Embryonic facial prominence (tissue), 1 donor: ENCODE results near the gene RCE1.

ENCODE experiments used
- DNase-seq: peaks from one replicate; pipeline ENCODE4 v3.0.0-alpha.2; 2016; ENCODE audit errors: extremely low spot score

The RCE1 gene

DNA sequence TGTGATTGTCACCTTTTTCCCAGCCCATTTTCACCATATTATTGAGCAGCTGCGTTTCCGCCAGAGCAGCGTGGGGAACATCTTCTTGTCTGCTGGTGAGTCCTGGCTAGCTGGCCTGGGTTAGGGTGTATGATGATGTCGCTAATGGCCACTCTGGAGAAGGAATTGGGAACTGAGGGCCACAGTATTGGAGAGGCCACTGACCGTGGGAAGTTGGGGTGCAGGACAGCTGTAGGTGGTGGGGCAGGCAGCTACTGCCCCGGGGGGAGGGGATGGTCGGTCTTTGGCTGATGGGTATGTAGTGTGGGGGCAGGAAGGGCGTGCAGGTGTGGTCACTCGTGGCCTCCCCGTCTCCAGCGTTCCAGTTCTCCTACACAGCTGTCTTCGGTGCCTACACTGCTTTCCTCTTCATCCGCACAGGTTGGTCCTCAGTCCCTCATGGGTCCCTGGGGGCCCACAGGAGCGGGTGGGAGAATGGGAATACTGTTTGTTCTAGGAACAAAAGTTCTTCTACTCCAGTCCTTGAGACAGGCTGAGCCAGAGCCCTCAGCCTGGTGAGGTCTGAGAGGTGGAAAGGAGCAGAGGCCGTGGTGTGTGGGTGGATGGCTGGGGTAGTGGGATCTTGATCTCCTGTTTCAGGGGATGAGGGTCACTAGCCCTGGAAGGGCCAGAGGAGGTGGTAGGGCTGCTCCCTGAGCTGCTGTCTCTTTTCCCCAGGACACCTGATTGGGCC, 2.1 kb downstream of the RCE1 start:
- DNase-seq: no peak

DNA sequence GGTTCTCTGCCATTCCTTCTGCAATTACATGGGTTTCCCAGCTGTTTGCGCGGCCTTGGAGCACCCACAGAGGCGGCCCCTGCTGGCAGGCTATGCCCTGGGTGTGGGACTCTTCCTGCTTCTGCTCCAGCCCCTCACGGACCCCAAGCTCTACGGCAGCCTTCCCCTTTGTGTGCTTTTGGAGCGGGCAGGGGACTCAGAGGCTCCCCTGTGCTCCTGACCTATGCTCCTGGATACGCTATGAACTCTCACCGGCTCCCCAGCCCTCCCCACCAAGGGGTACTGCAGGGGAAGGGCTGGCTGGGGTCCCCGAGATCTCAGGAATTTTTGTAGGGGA, 2.6 kb downstream of the RCE1 start:
- no peak for DNase-seq

DNA sequence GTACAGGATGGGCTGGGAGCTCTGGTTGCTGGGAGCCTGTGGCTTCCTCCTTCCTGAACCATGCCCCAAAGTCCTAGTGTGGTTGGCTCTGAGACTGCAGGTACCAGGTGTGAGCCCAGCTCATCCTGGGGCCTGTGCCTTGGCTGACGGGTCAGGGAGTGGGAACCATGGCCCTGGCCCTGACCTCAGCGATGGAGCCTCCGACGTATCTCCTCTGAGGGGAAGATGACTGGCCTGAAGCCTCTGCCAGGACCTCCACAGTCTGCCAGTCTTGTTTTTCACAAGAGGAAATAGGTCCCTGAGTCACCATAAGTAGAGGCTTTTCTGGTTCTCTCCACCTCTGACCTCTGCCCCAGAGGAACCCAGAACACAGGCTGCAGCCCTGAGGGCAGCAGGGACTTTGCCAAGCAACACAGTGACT, 3.4 kb downstream of the RCE1 start:
- no peak for DNase-seq

DNA sequence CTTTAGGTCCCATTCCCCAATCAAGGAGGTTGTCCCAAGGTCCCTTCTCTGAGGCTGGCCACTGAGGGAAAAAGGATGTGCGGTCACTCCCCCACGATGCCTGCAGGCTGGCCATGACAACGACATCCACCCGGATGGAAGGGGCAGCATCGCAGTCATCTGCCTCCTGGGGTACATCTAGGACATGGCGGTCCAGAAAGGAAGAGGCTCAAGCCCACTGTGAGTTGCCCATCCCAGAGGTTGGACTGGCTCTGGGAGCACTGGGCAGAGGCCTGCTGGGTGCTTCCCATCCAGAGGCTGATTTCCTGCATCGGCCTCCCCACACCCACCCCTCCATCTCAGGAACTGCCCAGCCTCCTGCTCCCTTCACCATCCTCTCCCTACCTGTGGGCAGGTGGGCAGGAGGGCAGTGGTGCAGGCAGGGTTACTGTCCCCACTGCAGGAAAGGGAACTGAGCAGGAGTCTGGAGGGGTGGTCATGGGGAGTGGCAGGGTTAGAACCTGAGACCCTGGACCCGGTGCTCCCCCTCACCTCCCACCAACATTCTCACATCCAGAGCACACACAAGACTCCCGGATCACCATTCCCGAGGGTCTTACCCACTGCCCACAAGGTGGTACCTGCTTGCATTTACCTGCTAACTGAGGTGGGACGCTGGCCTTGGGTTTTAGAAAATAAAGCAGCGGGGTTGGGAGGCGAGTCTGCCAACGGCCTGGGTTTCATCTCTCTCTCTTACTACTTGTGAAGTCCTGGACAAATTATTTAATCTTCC, 4.4 kb downstream of the RCE1 start:
- no peak for DNase-seq

DNA sequence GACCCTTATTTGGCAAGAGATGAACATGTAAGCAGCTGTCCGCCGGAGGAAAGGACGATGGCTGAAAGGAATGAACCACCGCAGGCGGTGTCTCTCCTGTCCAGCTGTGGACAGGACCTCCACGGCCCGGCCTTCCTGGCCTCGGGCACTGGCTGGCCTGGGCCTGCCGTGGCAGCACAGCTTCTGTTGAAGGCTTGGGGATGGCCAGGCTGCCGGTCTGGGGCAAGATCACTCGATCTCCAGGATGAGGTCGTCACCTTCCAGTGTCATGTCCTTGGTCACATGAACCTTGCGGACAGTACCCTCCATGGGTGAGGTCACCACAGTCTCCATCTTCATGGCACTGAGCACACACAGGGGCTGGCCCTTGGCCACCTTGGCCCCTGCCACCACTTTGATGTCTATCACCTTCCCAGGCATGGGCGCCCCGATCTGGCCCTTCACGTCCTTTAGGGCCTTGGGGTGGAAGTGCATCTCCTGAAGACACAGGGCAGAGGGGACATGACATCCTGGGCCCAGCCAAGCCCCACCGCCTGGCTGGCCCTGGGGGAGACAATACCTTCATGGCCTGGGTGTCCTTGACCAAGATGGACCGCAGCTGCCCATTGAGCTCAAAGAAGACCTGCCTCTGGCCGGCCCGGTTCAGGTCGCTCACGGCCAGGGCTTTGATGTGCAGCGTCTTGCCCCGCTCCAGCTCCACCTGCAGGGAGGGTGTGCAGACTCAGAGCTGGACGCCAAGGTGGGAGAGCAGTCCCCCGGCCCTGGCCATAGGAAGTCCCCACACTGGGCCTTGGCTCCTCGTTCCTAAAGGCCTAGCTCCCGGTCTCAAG, 5.6 kb downstream of the RCE1 start:
- no peak for DNase-seq

DNA sequence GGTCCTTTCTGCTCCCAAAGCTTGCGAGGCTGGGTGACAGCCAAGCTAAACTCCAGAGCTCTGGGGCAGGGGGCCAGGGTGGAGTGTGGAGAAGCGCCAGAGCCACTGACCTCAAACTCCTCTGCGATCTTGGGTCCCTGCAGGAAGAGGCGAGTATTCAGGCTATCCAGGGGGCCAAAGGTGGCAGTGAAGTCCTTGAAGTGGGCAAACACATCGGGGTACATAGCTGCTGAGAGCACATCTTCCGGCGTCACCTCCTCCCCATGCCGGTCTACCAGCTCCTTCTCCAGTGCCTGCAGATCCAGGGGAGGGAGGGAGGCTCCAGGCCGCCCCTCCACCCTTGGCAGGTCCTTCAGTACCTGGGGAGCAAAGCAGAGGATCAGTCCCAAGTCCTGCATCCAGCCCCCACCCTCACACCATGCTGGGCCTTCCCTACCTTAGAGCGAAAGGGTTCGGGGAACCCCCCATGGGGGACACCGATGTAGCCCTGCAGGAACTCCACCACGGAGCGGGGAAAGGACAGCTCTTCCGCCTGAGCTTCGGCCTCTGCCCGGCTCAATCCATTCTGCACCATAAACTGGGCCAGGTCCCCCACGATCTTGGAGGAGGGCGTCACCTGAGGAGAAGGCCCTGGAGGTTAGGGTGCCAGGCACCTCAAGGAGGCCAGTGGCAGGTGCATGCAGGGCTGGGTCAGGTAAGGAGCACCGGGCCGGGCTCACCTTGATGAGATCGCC, 6.4 kb downstream of the RCE1 start:
- DNase-seq: no peak

DNA sequence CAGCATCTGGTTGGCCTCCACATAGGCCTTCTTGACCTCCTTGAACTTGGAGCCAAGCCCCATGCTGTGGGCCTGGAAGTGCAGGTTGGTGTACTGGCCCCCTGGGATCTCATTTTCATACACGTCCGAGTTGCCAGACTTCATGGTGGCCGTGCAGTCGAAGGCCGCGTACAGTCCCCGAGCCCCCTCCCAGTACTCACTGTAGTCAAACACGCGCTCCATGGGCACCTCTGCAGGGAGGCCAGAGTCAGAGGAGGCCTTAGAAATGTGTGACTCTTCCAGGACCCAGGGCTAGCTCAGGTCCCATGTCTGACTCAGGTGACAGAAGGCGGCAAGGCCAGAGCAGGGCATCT, 7.0 kb downstream of the RCE1 start:
- DNase-seq: no peak

DNA sequence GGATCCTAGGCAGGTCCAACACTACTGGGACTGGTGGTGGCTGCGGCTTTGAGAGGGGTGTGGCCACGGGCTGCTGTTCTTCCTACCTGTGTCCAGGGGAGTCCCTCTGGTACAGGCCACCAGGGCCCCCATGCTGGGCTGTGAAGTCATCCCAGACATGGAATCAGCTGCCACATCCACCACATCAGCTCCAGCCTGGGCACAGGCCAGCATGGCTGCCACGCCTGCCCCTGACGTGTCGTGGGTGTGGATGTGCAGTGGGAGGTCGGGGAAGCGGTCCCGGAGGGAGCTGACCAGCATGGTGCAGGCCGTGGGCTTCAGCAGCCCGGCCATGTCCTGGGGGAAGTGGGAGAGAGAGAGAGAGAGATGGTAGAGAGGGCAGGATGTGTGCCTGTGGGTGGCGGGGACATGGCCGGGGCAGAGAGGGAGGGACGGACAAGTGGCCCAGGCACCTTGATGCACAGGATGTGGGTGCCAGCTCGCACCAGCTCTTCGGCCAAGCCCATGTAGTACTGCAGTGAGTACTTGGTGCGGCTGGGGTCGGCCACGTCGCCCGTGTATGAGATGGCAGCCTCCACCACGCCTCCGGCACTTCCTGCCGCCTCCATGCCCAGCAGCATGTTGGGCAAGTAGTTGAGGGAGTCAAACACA, 7.5 kb downstream of the RCE1 start:
- no peak for DNase-seq

DNA sequence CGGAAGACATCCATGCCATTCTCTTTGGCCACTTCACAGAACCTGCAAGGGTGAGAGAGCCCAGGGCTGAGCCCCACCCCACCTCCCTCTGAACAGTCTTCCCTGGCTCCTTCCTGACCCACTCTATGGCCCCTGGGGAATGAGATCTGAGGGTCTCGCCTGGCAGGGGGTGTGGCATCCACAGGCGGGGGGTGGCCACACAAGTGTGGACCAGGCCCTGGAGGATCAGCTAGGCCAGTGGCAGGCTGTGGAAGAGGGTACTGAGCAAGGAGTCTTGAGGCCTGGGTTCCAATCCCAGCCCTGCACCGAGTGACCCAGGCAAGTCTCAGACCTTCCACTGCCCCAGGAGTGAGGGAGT, 8.0 kb downstream of the RCE1 start:
- DNase-seq: no peak

DNA sequence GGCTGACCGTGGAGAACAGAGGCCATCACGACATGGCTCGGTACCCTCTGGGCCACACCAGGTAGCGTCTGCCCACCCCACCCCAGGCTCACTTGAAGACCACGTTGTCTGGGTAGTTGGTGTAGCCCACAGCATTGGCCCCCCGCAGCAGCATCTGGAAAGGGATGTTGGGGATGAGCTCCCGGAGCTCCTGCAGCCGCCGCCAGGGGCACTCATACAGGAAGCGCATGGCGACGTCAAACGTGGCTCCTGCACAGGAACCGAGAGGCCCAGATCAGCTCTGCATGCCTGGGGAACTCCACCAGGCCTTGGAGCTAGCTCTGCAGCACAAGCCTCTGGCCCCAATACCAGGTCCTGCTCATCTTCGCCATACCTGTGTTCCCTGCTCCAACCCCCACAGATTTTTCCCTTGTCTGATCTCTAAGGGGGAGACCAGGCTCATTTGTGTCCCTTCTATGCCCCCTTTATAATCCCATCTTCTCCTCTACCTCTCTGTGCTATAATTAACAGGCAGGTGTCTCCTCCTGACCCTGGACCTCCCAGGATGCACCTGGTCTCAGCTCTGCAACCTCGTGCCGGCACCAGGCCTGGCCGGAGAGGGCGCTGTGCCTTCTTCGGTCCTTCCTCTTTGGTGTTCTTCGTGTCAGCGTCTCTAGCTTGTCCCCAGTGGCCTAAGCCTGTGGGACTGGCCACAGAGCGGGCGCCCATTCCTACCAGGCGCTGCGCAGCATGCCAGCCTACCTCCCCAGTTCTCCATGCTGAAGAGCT, 8.6 kb downstream of the RCE1 start:
- DNase-seq: no peak

DNA sequence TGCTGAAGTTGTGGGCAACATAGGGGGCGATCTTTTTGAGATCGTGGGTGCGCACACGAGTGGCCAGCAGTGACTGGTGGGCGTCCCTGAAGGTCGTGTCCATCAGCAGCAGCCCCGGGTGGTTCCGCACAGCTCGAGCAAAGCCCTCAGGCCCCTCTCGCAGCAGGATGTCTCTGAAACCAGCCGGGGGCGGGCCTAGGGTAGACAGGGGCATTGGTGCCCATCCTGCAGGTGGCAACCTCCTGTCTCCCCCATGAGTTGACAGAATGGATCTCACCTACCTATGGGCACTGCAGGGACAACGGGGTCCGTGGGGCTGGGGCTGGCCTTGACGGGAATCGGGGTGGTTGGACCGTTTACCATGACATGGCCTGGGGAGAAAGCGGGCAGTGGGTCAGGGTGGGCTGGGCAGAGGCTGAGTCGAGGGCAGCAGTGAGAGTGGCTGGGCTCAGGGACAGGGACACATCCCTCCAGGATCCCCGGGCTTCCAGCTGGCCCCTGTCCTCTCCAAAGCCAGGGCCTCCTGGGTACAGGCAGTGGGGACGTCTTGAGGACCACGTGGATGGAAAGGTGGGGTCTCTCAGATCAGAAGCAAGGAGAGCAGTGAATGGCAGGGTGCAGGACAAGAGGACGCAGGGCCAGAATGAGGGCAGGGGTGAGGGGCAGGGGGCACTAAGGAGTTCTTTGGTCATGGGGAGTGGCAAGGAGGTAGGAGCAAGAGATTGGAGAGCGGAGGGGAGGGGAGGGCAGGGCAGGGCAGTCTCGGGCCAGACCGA, 9.4 kb downstream of the RCE1 start:
- no peak for DNase-seq

DNA sequence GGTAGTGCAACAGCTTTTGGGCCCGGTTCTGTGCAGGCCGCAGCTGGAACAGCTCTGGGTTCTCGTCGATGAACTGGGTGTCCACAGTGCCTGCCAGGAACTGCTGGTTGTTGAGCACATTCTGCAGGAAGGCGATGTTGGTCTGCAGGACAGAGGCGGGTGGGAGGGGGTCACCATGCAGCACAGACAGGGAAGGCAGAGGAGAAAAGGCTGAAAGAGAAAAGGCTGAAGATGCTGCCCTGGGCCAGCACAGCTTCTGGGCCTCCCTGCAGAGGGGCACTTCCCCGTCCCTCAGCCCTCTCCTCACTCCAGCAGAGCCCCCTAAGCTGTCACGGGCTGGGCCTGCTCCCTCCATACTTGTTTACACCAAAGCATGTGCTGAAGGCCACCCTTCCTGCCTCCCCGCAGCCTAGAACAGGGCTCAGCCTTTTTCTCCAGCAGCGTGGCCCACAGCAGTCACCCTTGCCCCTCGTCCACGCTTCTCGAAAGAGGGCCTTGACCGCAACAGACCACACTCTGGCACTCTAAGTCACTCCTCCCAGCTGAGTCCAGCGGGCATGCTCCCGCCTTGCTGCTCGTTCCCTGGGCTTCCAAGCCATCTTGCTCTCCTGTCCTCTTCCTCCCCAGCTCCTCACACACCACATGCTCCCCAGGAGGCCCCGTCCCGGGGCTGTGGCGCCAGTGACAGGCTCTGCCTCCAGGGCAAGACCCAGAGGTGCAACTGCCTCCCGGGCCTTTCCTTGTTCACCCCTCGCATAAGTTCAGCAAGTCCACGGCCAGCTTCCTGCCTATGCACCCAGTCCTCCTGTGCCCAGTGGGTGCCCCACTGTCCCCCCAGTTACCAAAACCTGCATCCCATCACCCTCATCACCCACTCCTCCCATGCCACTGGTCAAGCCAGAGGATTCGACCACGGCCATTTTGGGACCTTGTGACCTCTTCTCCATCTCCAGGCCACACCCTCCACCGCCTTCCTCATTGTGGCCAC, 10.3 kb downstream of the RCE1 start:
- DNase-seq: no peak

DNA sequence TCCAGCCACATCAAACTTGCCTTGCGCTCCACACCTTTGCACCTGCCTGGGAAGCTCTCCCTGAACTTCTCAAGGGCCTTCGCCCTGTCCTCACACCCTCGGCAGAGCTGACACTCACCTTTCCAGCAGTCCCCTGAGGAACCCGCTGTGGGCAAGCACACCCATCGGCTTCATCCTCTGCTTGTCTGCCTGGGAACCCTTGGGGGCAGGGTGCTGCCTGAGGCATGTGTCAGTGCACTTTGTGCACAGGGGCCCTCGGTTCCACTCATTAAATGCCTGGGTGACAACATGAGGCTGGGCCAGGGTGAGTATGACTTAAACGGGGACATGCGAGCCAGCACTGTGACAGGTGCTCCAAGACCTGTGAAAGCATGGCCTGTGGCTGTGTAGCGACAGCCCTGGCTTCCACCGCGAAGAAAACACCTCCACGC, 11.0 kb downstream of the RCE1 start:
- DNase-seq: no peak

DNA sequence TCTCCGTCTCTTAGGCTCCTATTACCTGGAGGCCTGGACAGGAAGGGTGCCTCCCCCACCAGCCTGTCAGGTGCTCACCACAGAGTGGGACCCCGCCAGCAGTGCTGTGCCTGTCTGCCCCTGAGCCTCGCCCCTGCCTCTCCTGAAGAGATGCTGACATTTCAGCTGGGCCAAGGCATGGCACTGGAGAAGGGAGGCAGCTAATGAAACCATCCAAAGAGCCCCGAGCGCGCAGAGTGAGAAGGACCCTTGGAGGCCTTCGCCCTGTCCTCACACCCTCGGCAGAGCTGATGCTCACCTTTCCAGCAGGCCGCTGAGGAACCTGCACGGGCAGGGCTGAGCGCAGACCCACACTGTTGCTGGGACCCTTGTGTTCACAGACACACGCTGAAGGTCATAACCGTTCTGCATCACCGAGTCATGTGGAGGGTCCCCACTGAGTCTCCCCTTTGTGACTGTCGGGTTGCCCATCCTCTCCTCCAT, 11.5 kb downstream of the RCE1 start:
- DNase-seq: no peak

DNA sequence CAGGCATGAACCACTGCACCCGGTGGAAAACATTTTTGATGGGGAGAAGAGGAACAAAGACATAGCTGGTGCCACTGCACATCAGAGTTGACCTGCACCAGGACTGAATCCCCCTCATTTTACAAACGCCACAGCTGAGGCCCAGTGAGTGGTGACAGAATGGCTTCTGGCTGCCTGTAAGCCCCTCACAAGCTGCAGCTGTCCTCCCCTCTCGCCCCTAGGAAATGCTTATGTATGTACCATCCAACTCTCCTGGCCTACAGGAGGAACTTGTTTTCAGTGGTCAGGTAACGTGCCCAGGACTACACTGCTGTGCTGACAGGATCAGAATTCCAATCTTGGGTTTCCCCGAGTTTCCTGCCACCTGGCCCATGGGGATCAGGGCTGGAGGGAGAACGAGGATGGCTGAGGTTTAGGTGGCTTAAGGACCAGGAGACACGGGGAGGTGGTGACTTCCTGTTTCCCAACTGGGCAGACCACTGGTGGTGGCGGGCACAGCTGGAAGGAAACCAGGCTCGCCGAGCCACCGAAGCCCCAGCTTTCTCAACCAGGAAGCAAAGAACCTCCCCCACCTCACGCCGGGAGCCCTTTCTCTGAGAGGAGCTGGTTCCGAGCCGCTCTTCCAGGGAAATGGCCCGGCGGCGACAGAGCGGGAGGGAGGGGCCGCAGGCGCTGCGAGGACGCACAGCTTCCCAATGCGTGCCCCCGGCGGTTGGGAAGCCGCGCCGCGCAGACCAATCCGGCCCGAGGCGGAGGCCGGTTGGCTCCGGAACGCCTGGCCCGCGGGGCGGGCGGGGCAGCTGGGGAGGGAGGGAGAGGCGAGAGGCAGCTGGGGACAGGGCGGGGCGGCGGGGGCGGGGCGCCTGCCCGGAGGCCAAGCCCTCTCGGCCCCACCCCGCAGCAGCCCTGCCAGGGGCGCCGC, 12.6 kb downstream of the RCE1 start:
- peak; percentile 31 for DNase-seq

DNA sequence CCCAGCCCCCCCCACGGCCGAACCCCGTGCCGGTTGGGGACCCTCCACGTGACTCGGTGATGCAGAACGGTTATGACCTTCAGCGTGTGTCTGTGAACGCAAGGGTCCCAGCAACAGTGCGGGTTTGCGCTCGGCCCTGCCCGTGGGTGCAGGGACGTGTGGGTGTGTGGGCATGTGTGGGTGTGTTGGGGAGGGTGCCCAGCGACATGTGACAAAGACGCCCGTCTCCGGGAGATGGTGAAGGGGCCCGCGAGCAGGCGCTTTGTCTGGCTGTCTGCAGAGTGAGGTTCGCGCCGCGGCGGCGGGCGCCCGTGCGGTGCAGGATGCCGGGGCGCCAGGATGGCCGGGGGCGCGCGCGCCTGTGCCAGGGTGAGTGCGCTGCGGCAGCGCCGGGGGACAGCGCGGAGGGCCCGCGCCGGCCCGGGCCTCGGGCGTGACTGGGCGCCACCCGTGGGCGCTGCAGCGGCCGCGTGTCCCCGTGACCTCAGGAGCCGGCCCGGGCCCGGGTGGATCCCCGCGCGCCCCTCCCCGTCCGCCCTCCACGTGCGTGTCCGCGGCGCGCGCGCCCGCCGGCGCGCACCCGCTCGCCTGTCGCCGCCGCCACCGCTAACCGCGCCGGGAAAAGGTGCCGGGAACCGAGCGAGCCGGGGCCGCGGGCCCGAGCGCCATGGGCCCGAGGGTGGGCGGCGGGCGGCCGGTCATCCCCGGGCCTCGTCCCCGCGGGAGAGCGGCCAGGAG, 13.4 kb downstream of the RCE1 start, which contains the start of gene LRFN4:
LRFN4 (plus strand) TSS at position 569 of the 738 bp plus-strand sequence. CDS start 681 bp downstream, outside the sequence.
- DNase-seq: no peak
